Measurements from ENCODE around the gene RELN.

RELN gene

DNA sequence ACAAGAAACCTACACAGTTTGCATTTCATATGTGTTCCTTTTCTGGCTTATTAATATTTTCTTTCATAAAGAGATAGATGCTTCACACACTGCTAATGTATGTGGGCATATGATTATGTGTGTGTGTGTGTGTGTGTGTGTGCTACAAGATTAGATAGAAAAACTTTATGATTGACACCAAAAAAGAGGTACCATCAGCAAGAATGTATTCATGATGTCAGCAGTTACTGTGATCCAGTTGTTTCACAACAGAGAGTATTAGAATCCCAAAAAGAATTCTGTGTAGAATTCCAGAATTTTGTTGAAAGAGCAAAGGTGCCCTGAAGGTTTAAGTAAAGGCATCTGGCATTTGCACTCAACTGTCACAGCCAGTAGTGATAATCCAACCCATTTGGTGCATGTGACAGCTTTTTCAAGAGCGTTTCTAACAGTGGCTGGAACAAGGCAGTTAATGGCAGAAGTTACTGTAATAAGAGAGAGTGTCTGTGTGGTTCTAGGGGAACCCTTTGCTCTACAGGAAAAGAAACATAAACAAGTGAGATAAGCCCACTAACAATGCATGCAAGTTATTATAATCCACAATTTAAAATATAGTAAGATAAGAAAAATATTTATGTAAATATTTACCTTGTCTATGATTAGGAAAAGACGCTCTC is 16.6 kb downstream of the RELN start:
- WGBS (ENCODE audit: insufficient coverage, insufficient read length), result no CpG with 5 or more reads among the region's 2 CpGs
- Histone ChIP-seq H3K4me3 (ENCODE audit: low read length) (no peak overlapping the region), H3K9me3 (ENCODE audit: control insufficient read depth, insufficient read depth, low read length) (no peaks in the 10 kb centered on the region), H3K27ac (ENCODE audit: low read length) (no peak overlapping the region), H3K36me3 (ENCODE audit: control insufficient read depth, insufficient read depth, low read length) (no peaks in the 10 kb centered on the region), H3K27me3 (ENCODE audit: control insufficient read depth, insufficient read depth, low read length) (no peaks in the 10 kb centered on the region), H3K4me1 (ENCODE audit: control insufficient read depth, insufficient read depth, low read length) (no peaks in the 10 kb centered on the region)
- no peak for DNase-seq (ENCODE audit: low read depth, low spot score)

DNA sequence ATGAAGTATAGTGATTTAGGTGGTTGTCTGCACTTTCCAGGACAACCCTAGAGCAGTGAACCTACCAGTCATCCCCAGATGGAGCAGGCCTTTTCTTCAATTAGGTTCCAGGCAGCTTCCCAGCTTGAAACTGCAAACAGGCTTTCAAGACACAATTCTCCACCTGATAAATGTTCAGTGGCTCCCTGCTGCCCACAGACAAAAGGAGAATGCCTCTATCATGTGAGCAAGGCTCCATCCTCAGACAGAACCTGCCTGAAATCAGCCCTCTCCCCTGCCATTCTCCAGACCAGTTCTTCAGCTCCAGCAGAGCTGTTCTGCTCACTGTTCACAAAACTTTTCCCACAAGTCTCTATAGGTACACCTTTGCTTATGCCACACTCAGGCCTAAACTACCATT is 22.1 kb downstream of the RELN start:
- Histone ChIP-seq H3K36me3 (ENCODE audit: control insufficient read depth, insufficient read depth, low read length) (no peaks in the 10 kb centered on the region), H3K4me1 (ENCODE audit: control insufficient read depth, insufficient read depth, low read length) (no peaks in the 10 kb centered on the region), H3K4me3 (ENCODE audit: low read length) (no peak overlapping the region), H3K27ac (ENCODE audit: low read length) (no peak overlapping the region), H3K9me3 (ENCODE audit: control insufficient read depth, insufficient read depth, low read length) (no peaks in the 10 kb centered on the region), H3K27me3 (ENCODE audit: control insufficient read depth, insufficient read depth, low read length) (no peaks in the 10 kb centered on the region)
- no peak for DNase-seq (ENCODE audit: low read depth, low spot score)

DNA sequence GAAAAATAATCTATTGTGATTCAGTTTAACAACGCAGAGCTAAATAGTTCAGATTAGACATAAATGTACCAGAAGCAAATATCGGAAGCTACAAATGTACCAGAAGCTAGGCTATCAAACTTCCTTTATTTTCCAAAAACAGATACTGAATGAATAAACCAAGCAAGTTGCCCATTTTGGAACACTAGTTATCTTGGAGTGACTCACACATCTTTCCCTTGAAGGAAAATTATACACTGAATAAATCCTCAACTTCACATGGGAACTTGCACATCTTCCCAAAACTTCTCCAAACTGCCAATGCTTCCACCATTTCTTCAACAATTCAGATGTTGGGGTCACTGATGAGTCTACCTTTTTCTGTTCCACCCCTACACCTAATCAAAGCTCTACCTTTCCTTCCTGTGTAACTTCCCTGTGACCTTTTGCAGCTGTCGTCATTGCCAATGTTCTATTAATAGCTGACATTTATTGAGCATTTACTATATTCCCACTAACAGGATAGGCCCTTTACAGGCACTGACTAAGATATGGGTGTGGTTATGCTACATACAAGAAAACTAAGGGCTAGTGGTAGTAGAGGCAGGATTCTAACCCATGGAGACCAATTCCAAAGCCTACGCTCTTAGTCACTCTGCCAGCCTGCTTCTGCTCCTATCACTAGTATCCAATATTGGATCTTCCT is 22.7 kb downstream of the RELN start:
- no peak overlapping the region for H3K27ac ChIP-seq (ENCODE audit: low read length)
- no peak for DNase-seq (ENCODE audit: low read depth, low spot score)
- H3K36me3 ChIP-seq (ENCODE audit: control insufficient read depth, insufficient read depth, low read length), result no peaks in the 10 kb centered on the region
- no peak overlapping the region for H3K4me3 ChIP-seq (ENCODE audit: low read length)
- no peaks in the 10 kb centered on the region for H3K4me1 ChIP-seq (ENCODE audit: control insufficient read depth, insufficient read depth, low read length)
- no CpG with 5 or more reads among the region's 4 CpGs for WGBS (ENCODE audit: insufficient coverage, insufficient read length)
- no peaks in the 10 kb centered on the region for H3K9me3 ChIP-seq (ENCODE audit: control insufficient read depth, insufficient read depth, low read length)
- H3K27me3 ChIP-seq (ENCODE audit: control insufficient read depth, insufficient read depth, low read length), result no peaks in the 10 kb centered on the region

DNA sequence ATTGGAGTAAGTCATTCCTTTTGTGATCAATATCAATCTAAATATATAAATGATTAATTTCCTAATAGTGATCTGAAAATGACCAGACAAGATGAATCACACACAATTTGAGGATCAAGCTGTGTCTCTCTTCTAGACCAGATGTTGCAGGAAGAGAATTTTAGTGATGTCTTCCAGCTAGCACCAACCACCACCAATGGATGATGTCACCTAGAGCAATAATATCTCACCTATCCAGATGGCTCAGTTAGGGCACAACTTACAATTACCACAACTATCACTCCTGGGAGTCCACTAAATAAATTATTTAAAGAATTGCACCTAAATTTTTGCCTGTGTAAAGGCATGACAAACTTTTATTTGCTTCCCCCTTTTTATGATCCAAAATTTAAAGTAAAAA is 25.2 kb downstream of the RELN start:
- H3K9me3 ChIP-seq (ENCODE audit: control insufficient read depth, insufficient read depth, low read length), result no peaks in the 10 kb centered on the region
- no peak for DNase-seq (ENCODE audit: low read depth, low spot score)
- no peak overlapping the region for H3K4me3 ChIP-seq (ENCODE audit: low read length)
- no peak overlapping the region for H3K27ac ChIP-seq (ENCODE audit: low read length)
- H3K36me3 ChIP-seq (ENCODE audit: control insufficient read depth, insufficient read depth, low read length), result no peaks in the 10 kb centered on the region
- no peaks in the 10 kb centered on the region for H3K4me1 ChIP-seq (ENCODE audit: control insufficient read depth, insufficient read depth, low read length)
- no peaks in the 10 kb centered on the region for H3K27me3 ChIP-seq (ENCODE audit: control insufficient read depth, insufficient read depth, low read length)

DNA sequence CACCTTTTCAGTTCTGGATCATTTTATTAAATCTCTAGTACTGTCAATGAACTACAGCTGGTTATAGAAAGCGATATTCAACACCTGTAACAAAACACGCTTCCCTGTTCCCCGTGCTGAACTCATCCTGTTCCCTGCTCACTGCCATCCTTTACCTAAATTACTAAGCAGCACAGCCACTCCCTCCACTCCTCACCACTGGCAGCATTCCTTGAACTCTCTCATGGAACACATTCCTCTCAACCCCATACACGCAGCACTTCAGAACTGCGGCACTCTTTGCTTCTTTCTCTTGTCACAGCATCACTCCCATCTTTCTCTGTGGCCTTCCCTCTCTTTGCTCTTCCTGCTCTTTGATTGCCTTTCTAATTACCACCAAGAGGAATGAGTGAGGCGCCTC is 27.4 kb downstream of the RELN start:
- no CpG with 5 or more reads among the region's 6 CpGs for WGBS (ENCODE audit: insufficient coverage, insufficient read length)
- no peaks in the 10 kb centered on the region for H3K27me3 ChIP-seq (ENCODE audit: control insufficient read depth, insufficient read depth, low read length)
- H3K36me3 ChIP-seq (ENCODE audit: control insufficient read depth, insufficient read depth, low read length), result no peaks in the 10 kb centered on the region
- H3K4me1 ChIP-seq (ENCODE audit: control insufficient read depth, insufficient read depth, low read length), result no peaks in the 10 kb centered on the region
- H3K9me3 ChIP-seq (ENCODE audit: control insufficient read depth, insufficient read depth, low read length), result no peaks in the 10 kb centered on the region
- H3K4me3 ChIP-seq (ENCODE audit: low read length), result no peak overlapping the region
- H3K27ac ChIP-seq (ENCODE audit: low read length), result no peak overlapping the region
- no peak for DNase-seq (ENCODE audit: low read depth, low spot score)

DNA sequence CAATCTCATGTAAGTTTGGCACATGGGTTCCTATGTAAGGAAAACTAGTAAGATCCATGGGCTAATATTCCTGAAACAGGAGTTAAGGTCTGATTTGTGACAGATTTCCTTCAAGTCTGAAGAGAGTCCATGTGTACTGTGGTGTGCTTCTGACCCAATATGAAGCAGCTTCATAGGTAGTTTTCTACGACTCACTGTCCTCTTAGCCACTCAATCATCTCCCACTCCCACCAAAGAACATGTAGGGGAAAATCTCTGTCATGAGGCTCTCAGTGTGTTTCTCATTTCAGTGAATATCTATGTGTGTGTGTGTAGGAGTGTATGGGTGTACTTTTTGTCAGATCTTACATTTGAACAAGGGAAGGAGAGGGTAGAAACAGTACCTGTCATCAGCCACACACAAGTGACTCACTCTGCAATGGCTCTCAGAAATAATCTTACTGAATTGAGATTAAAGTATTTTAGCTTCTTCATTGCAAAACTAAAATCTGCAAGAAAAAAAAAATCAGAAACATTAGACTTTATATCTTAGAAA is 31.1 kb downstream of the RELN start:
- no CpG with 5 or more reads among the region's 1 CpG for WGBS (ENCODE audit: insufficient coverage, insufficient read length)
- Histone ChIP-seq H3K9me3 (ENCODE audit: control insufficient read depth, insufficient read depth, low read length) (no peaks in the 10 kb centered on the region), H3K27me3 (ENCODE audit: control insufficient read depth, insufficient read depth, low read length) (no peaks in the 10 kb centered on the region), H3K27ac (ENCODE audit: low read length) (no peak overlapping the region), H3K36me3 (ENCODE audit: control insufficient read depth, insufficient read depth, low read length) (no peaks in the 10 kb centered on the region), H3K4me3 (ENCODE audit: low read length) (no peak overlapping the region), H3K4me1 (ENCODE audit: control insufficient read depth, insufficient read depth, low read length) (no peaks in the 10 kb centered on the region)
- DNase-seq (ENCODE audit: low read depth, low spot score), result no peak

DNA sequence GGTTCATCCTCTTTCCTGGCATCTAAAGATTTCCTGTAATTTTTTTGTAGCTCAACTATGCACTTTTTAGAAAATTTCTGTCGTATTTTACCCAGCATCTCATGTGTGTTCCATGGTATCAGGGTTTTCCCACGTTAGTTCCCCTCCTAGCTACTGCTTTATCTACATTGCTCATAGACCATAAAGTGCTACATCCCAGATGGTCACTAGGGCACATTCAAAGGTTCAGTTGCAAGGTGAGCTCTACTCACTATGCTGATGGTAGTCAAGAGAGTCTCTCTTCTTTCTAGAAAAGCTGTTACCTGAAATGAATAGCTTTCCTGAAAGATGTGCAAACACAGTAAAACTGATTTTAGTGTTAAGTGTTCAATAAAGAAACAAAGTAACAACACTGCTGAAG is 33.5 kb downstream of the RELN start:
- Histone ChIP-seq H3K27ac (ENCODE audit: low read length) (no peak overlapping the region), H3K36me3 (ENCODE audit: control insufficient read depth, insufficient read depth, low read length) (no peaks in the 10 kb centered on the region), H3K27me3 (ENCODE audit: control insufficient read depth, insufficient read depth, low read length) (no peaks in the 10 kb centered on the region), H3K4me3 (ENCODE audit: low read length) (no peak overlapping the region), H3K4me1 (ENCODE audit: control insufficient read depth, insufficient read depth, low read length) (no peaks in the 10 kb centered on the region), H3K9me3 (ENCODE audit: control insufficient read depth, insufficient read depth, low read length) (no peaks in the 10 kb centered on the region)
- DNase-seq (ENCODE audit: low read depth, low spot score), result no peak
- WGBS (ENCODE audit: insufficient coverage, insufficient read length), result no CpG with 5 or more reads among the region's 2 CpGs

DNA sequence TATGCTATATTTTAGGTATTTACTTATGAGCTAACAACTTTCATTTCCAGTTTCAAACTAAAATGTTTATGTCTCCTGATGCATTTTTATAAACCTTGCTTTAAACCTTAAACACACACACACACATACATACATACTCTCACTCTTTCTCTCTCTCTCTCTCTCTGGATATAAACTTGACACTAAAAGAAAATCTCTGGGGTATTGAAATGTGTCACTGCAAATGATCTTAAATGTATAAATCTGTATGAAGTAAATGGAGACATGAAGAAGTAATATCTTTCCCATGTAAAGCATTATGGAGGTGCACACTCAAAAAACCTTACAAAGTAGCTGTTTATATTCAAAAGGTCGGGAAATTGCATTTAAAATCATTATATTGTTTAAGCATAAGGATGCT is 37.0 kb downstream of the RELN start:
- Histone ChIP-seq H3K27ac (ENCODE audit: low read length) (no peak overlapping the region), H3K4me1 (ENCODE audit: control insufficient read depth, insufficient read depth, low read length) (no peaks in the 10 kb centered on the region), H3K36me3 (ENCODE audit: control insufficient read depth, insufficient read depth, low read length) (no peaks in the 10 kb centered on the region), H3K4me3 (ENCODE audit: low read length) (no peak overlapping the region), H3K27me3 (ENCODE audit: control insufficient read depth, insufficient read depth, low read length) (no peaks in the 10 kb centered on the region), H3K9me3 (ENCODE audit: control insufficient read depth, insufficient read depth, low read length) (no peaks in the 10 kb centered on the region)
- DNase-seq (ENCODE audit: low read depth, low spot score), result no peak
- WGBS (ENCODE audit: insufficient coverage, insufficient read length), result no CpG with 5 or more reads among the region's 1 CpG

DNA sequence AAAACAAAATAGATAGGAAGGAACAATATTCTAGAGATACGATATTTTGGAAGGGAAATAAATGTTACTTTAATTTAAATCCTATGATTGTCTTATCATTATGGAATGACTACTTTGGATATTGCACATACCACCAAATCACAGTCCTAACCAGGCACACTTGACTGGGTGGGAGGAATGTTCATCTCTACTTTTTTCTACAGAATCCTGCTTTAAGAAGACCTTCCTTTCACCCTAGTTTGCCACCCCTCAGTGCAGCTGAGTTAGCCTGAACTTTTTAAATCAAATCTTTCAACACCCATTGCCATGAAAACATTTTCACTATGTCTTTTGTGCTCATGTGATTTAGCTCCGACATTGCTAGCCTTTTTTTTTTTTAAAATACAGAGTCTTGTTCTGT is 38.1 kb downstream of the RELN start:
- WGBS (ENCODE audit: insufficient coverage, insufficient read length), result no CpG with 5 or more reads among the region's 2 CpGs
- H3K36me3 ChIP-seq (ENCODE audit: control insufficient read depth, insufficient read depth, low read length), result no peaks in the 10 kb centered on the region
- no peak for DNase-seq (ENCODE audit: low read depth, low spot score)
- H3K27ac ChIP-seq (ENCODE audit: low read length), result no peak overlapping the region
- H3K4me1 ChIP-seq (ENCODE audit: control insufficient read depth, insufficient read depth, low read length), result no peaks in the 10 kb centered on the region
- no peak overlapping the region for H3K4me3 ChIP-seq (ENCODE audit: low read length)
- no peaks in the 10 kb centered on the region for H3K9me3 ChIP-seq (ENCODE audit: control insufficient read depth, insufficient read depth, low read length)
- H3K27me3 ChIP-seq (ENCODE audit: control insufficient read depth, insufficient read depth, low read length), result no peaks in the 10 kb centered on the region

DNA sequence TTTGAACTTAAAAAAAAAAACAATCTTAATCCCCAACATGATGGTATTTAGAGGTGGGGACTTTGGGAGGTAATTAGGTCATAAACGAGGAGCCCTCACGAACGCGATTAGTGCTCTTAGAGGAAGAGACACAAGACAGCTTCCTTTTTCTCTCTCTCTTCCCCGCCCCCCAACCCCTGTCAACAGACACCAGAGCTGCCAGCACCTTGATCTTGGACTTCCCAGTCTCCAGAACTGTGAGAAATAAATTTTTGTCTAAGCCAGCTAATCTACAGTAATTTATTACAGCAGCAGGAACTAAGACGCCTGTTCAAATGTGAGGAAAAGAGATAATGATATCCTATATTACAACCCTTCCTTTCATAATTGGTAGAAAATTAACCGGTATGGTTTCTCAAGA is 40.1 kb downstream of the RELN start:
- WGBS (ENCODE audit: insufficient coverage, insufficient read length), result no CpG with 5 or more reads among the region's 7 CpGs
- Histone ChIP-seq H3K36me3 (ENCODE audit: control insufficient read depth, insufficient read depth, low read length) (no peaks in the 10 kb centered on the region), H3K27ac (ENCODE audit: low read length) (no peak overlapping the region), H3K4me3 (ENCODE audit: low read length) (no peak overlapping the region), H3K9me3 (ENCODE audit: control insufficient read depth, insufficient read depth, low read length) (no peaks in the 10 kb centered on the region), H3K27me3 (ENCODE audit: control insufficient read depth, insufficient read depth, low read length) (no peaks in the 10 kb centered on the region), H3K4me1 (ENCODE audit: control insufficient read depth, insufficient read depth, low read length) (no peaks in the 10 kb centered on the region)
- DNase-seq (ENCODE audit: low read depth, low spot score), result no peak
